ENCODE results near the gene ALKBH2. TPM values are rescaled to one million over a fixed set of nuclear protein-coding genes. Genes with fewer than 3 reads are reported as not detected.

ALKBH2 gene
- total RNA-seq, 1 donor from 2014 or later: 31.4 TPM

DNA sequence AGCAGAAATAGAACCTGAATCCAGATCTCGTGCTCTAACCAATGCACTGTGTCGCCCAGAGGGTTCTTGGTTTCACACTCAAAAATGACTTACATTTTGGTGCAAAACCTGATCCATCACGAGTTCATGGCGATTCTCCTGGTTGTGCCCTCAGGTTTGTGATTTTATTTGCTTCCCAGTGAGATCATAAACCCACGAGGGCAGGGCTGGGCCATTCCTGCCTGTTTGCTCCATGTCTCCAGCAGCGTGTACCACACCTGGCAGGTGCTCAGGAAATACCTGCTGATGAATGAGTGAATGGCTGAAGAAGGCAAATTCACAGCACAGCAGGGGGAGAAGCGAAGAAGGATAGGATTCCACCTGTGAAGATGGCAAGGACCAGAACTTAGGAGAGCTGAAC, 32.5 kb upstream of the ALKBH2 start:
- TF ChIP-seq, protein P1, sequence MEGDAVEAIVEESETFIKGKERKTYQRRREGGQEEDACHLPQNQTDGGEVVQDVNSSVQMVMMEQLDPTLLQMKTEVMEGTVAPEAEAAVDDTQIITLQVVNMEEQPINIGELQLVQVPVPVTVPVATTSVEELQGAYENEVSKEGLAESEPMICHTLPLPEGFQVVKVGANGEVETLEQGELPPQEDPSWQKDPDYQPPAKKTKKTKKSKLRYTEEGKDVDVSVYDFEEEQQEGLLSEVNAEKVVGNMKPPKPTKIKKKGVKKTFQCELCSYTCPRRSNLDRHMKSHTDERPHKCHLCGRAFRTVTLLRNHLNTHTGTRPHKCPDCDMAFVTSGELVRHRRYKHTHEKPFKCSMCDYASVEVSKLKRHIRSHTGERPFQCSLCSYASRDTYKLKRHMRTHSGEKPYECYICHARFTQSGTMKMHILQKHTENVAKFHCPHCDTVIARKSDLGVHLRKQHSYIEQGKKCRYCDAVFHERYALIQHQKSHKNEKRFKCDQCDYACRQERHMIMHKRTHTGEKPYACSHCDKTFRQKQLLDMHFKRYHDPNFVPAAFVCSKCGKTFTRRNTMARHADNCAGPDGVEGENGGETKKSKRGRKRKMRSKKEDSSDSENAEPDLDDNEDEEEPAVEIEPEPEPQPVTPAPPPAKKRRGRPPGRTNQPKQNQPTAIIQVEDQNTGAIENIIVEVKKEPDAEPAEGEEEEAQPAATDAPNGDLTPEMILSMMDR (conservative IDR thresholded peaks at IDR 0.05): no peak
- no peaks in the 10 kb centered on the region for H3K9me3 Mint-ChIP-seq
- no peak overlapping the region for H3K4me3 Mint-ChIP-seq
- no peaks in the 10 kb centered on the region for H3K27me3 Mint-ChIP-seq
- no peaks in the 10 kb centered on the region for H3K4me1 Mint-ChIP-seq (ENCODE audit: unreplicated experiment)
- no peaks in the 10 kb centered on the region for H3K36me3 Mint-ChIP-seq
- no peak overlapping the region for H3K27ac Mint-ChIP-seq
- DNase-seq (ENCODE audit: extremely low spot score, unreplicated experiment): no peak

DNA sequence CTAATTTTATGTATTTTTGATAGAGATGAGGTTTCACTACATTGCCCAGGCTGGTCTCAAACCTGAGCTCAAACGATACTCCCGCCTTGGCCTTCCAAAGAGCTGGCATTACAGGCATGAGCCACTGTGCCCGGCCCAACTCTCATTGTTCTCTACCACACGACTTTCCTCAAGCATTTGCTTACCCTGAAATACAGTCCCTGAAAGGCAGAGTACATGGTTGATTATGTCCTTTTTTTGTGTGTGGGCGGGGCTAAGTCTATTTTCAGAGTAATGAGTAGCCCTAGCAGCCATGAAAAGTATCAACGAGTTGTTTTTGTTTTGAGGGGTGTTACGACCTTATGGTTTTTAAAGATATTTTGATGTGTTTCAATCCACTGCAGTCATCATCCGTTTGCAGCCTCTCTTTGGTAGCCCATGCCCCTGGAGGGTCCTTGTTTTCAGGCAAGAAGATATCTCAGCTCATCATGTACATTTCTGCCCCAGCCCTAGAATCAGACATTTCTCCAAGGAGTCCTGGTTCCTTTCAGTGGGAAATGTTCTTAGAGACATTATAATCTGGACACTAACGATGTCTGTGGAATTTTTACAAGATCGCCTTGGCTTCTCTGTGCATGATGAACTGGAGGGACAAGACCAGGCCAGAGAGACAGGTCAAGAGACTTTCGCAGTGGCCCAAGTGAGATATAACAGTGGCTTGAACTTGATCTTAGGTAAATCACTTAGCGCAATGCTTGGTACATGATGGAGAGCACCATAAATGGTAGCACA, 31.8 kb upstream of the ALKBH2 start:
- Mint-ChIP-seq H3K36me3 (no peaks in the 10 kb centered on the region), H3K9me3 (no peaks in the 10 kb centered on the region), H3K4me1 (ENCODE audit: unreplicated experiment) (no peaks in the 10 kb centered on the region), H3K27ac (no peak overlapping the region), H3K4me3 (no peak overlapping the region), H3K27me3 (no peaks in the 10 kb centered on the region)
- DNase-seq (ENCODE audit: extremely low spot score, unreplicated experiment): no peak
- TF ChIP-seq, protein P1 (conservative IDR thresholded peaks at IDR 0.05): no peak

DNA sequence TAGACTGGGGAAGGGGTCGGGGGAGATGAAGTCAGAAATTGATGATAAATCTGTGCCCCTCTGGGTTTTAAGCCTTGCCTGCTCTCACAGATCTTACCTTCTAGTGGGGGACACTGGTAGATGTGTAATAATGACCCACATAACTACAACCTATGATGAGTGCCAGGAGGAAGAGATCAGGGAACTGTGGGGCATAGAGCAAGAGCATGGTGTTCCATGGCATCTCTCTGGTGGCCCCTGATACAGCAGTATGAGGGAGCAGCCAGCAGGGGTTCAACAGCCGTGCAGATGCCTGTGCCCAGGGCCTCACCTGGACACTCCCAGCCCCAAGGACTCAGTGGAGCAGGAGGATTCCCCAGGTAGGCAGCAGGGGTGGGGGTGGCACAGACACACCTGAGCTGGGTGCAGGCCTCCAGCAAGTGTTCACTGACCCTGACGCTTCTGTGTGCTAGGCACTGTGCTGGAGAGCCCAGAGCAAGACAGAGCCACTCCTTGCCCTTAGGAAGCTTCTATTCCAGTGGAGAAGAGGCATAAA, 28.1 kb upstream of the ALKBH2 start:
- Mint-ChIP-seq H3K27ac (no peak overlapping the region), H3K4me3 (no peak overlapping the region), H3K36me3 (no peaks in the 10 kb centered on the region), H3K9me3 (no peaks in the 10 kb centered on the region), H3K27me3 (no peaks in the 10 kb centered on the region), H3K4me1 (ENCODE audit: unreplicated experiment) (peaks cover 4% of the 10 kb centered on the region)
- TF ChIP-seq, protein P1 (conservative IDR thresholded peaks at IDR 0.05): no peak
- no peak for DNase-seq (ENCODE audit: extremely low spot score, unreplicated experiment)

GRCh38 chr12:109120557-109120956, 27.3 kb upstream of the ALKBH2 start:
- Mint-ChIP-seq H3K4me1 (ENCODE audit: unreplicated experiment) (peaks cover 12% of the 10 kb centered on the region), H3K36me3 (no peaks in the 10 kb centered on the region), H3K27me3 (no peaks in the 10 kb centered on the region), H3K4me3 (no peak overlapping the region), H3K27ac (no peak overlapping the region), H3K9me3 (no peaks in the 10 kb centered on the region)
- TF ChIP-seq, protein P1 (conservative IDR thresholded peaks at IDR 0.05): no peak
- no peak for DNase-seq (ENCODE audit: extremely low spot score, unreplicated experiment)

DNA sequence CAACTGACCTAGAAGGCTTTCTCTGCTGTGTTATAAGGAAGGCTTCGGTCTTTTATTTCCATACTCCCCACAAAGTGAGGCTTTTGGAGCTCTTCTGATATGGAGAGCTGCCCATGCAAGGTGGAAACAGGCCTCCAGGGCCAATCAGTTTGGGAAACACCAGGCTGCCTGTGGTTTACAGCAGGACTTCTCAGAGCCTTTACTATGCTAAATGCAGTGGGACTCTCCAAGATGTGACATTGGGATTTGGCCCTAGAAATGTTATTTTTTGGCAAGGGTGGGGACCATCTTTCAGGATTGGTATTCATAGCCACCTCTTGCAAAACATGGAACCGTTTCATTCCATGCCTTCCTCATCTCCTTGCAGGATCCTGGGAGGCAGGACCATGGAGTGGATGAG, 26.8 kb upstream of the ALKBH2 start:
- no peak overlapping the region for H3K27ac Mint-ChIP-seq
- no peak overlapping the region for H3K4me3 Mint-ChIP-seq
- H3K27me3 Mint-ChIP-seq: no peaks in the 10 kb centered on the region

More for the DNA sequence above, 26.8 kb upstream of the ALKBH2 start:
- Mint-ChIP-seq H3K4me1 (ENCODE audit: unreplicated experiment) (peaks cover 17% of the 10 kb centered on the region), H3K9me3 (no peaks in the 10 kb centered on the region), H3K36me3 (no peaks in the 10 kb centered on the region)
- DNase-seq (ENCODE audit: extremely low spot score, unreplicated experiment): no peak
- TF ChIP-seq, protein P1 (conservative IDR thresholded peaks at IDR 0.05): no peak
